Natural killer cell (primary cell): ENCODE measurements around the gene GRM2. TPM values are rescaled to one million over a fixed set of nuclear protein-coding genes. Genes with fewer than 3 reads are reported as not detected.
"Not testable (repeated sequence)": the region's sequence is repeated elsewhere in the genome, so short reads cannot be mapped to it uniquely, and the experiment has no call there.

Experiments
- ATAC-seq, 3 donors: fragments of 150-1000 bp in 2 of 3; fragments of 200-7000 bp in 1 of 3; cut with Tn5 transposase; 1 replicate in 1 of 3; 2 replicates in 2 of 3; pipeline ENCODE4 v1.10.0; 2021; ENCODE audit warnings: mild to moderate bottlenecking in 2 of 3, moderate library complexity in 2 of 3
- DNase-seq, 2 donors: peaks; one replicate each; pipeline versions ENCODE4 v3.0.0 to v3.0.0-alpha.2; 2013 to 2021; ENCODE audit warnings: mixed read lengths in 1 of 2
- H3K27ac ChIP-seq: one replicate; pipeline ENCODE4 v1.5.1; 2013; ENCODE audit warnings: mild to moderate bottlenecking, low read length
- H3K27me3 ChIP-seq: one replicate; pipeline ENCODE4 v1.6.1; 2013; ENCODE audit warnings: low read length; ENCODE audit not compliant: control insufficient read depth, insufficient read depth
- H3K36me3 ChIP-seq: one replicate; pipeline ENCODE4 v1.6.1; 2013; ENCODE audit warnings: low read length; ENCODE audit not compliant: control insufficient read depth, insufficient read depth
- H3K4me1 ChIP-seq: one replicate; pipeline ENCODE4 v1.6.1; 2013; ENCODE audit warnings: low read length; ENCODE audit not compliant: control insufficient read depth, insufficient read depth
- H3K4me3 ChIP-seq: one replicate; pipeline ENCODE4 v1.5.1; 2013; ENCODE audit warnings: low read length
- H3K9me3 ChIP-seq: one replicate; pipeline ENCODE4 v1.6.1; 2013; ENCODE audit warnings: low read length; ENCODE audit not compliant: control insufficient read depth, insufficient read depth
- H3K27ac Mint-ChIP-seq, 2 donors: one replicate each; pipeline ENCODE4 v1.8.0; 2022; ENCODE audit warnings: mild to moderate bottlenecking in 2 of 2, mixed read lengths in 2 of 2, moderate library complexity in 1 of 2
- H3K27me3 Mint-ChIP-seq, 2 donors: one replicate each; pipeline ENCODE4 v1.8.0; 2022; ENCODE audit warnings: low read depth in 2 of 2, mixed read lengths in 2 of 2
- H3K36me3 Mint-ChIP-seq: one replicate; pipeline ENCODE4 v1.8.0; 2022; ENCODE audit warnings: mixed read lengths
- H3K4me1 Mint-ChIP-seq, 2 donors: one replicate each; pipeline ENCODE4 v1.8.0; 2022; ENCODE audit warnings: mixed read lengths in 2 of 2
- H3K4me3 Mint-ChIP-seq: one replicate; pipeline ENCODE4 v1.8.0; 2022; ENCODE audit warnings: mild to moderate bottlenecking, moderate library complexity, mixed read lengths
- H3K9me3 Mint-ChIP-seq, 2 donors: one replicate each; pipeline ENCODE4 v1.8.0; 2022; ENCODE audit warnings: mixed read lengths in 2 of 2
- WGBS: methylation state at CpG from one replicate; pipeline ENCODE4 v1.1.7; 2013; ENCODE audit warnings: missing lambda C conversion rate; ENCODE audit not compliant: insufficient coverage; 5-methylcytosine and 5-hydroxymethylcytosine counted together
- intact Hi-C: fragments of 100-400 bp; cut with micrococcal nuclease; formaldehyde crosslinking; loops from one replicate; pipeline ENCODE4 v1.14.2; 2022
- total RNA-seq, 4 donors: library from RNA; stranded (reverse); fragments of 120-200 nt in 1 of 4; gene quantifications; one replicate each; pipeline versions ENCODE4 v1.2.3 to v1.2.4, GENCODE V29; 2013 to 2022
- TF ChIP-seq, protein P1 (sequence below): fragments of 200-600 bp; IDR thresholded peaks from one replicate; pipeline ENCODE4 v1.8.0; 2022; ENCODE audit warnings: antibody characterized with exemption

The GRM2 gene
- total RNA-seq, 3 donors from 2014 or later (not counting 1 experiment from before 2014, with no cell fraction given) = 5.6 to 8.0 (median 7.4) TPM

DNA sequence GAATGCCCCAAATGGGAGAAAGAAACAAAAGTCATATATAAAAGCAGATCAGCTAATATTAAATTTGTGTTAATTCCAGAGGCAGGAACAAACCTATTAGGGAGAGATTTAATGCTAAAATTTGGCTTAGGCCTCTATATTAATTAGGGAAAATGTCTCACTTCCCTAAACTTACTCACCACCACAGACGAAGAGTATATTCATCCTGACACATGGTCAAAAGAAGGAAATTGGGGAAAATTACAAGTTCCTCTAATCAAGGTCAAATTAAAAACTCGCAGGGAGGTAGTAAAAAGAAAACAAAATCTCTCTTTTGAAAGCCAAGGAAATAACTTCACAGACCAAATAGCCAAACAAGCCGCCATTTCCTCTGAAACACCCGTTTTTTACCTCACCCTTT is 32.2 kb downstream of the GRM2 start:
- no peak overlapping the region for H3K4me3 ChIP-seq
- TF ChIP-seq, protein P1, sequence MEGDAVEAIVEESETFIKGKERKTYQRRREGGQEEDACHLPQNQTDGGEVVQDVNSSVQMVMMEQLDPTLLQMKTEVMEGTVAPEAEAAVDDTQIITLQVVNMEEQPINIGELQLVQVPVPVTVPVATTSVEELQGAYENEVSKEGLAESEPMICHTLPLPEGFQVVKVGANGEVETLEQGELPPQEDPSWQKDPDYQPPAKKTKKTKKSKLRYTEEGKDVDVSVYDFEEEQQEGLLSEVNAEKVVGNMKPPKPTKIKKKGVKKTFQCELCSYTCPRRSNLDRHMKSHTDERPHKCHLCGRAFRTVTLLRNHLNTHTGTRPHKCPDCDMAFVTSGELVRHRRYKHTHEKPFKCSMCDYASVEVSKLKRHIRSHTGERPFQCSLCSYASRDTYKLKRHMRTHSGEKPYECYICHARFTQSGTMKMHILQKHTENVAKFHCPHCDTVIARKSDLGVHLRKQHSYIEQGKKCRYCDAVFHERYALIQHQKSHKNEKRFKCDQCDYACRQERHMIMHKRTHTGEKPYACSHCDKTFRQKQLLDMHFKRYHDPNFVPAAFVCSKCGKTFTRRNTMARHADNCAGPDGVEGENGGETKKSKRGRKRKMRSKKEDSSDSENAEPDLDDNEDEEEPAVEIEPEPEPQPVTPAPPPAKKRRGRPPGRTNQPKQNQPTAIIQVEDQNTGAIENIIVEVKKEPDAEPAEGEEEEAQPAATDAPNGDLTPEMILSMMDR = no peak
- H3K36me3 ChIP-seq = no peaks in the 10 kb centered on the region
- H3K4me1 Mint-ChIP-seq = peaks cover 10 to 13% of the 10 kb centered on the region in 2 donors
- no peak overlapping the region for H3K4me3 Mint-ChIP-seq
- H3K36me3 Mint-ChIP-seq = no peaks in the 10 kb centered on the region
- 54% methylated on average over 3 of the region's 4 CpGs for WGBS
- H3K27ac Mint-ChIP-seq = no peak overlapping the region
- H3K27me3 ChIP-seq = peaks cover 3% of the 10 kb centered on the region
- no peak overlapping the region for H3K27ac ChIP-seq
- no peaks in the 10 kb centered on the region for H3K9me3 ChIP-seq
- no peaks in the 10 kb centered on the region for H3K4me1 ChIP-seq
- no peak for DNase-seq
- H3K9me3 Mint-ChIP-seq = no peaks in the 10 kb centered on the region
- intact Hi-C loops = no loop called here
- no peak for ATAC-seq
- peaks cover 6 to 16% of the 10 kb centered on the region in 2 donors for H3K27me3 Mint-ChIP-seq

DNA sequence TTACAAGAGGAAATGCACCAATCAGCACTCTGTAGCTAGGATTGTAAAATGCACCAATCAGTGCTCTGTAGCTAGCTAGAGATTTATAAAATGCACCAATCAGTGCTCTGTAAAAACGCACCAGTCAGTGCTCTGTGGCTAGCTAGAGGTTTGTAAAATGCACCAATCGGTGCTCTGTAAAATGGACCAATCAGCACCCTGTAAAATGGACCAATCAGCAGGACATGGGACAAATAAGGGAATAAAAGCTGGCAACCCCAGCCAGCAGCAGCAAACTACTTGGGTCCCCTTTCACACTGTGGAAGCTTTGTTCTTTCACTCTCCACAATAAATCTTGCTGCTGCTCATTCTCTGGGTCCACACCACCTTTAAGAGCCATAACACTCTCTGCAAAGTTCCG is 35.5 kb downstream of the GRM2 start:
- H3K4me1 Mint-ChIP-seq, DNase-seq, intact Hi-C loops, H3K27ac Mint-ChIP-seq, H3K36me3 Mint-ChIP-seq, ATAC-seq, H3K36me3 ChIP-seq, H3K9me3 ChIP-seq, H3K9me3 Mint-ChIP-seq, H3K4me1 ChIP-seq, H3K27ac ChIP-seq, H3K27me3 ChIP-seq, H3K4me3 ChIP-seq, H3K4me3 Mint-ChIP-seq: not testable (repeated sequence)
- peaks cover 5 to 16% of the 10 kb centered on the region in 2 donors for H3K27me3 Mint-ChIP-seq
- WGBS = 91% methylated on average over 3 of the region's 3 CpGs

DNA sequence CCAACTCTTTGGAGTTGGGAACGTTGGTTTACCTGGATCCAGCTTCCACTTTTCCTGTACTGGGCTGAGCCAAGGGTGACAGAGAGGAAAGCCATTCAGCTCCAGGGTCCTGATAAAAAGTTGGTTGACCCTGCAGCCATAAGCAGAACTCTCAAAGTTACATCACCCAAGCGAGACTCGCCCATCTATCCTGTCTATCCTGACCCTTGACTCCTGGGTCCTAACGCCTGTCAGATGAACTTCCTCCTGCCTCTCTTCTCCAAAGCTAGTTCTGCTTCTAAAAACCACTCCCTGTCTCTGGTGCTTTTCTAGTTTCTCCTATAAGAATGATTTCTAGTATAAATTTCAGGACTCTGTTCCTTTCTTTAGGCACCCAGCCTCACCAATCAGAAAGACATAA is 36.1 kb downstream of the GRM2 start:
- H3K27ac ChIP-seq, H3K4me3 ChIP-seq, H3K9me3 ChIP-seq, H3K36me3 Mint-ChIP-seq, intact Hi-C loops, H3K4me1 ChIP-seq, H3K27me3 ChIP-seq, H3K4me3 Mint-ChIP-seq, H3K9me3 Mint-ChIP-seq, ATAC-seq, H3K36me3 ChIP-seq, DNase-seq, H3K4me1 Mint-ChIP-seq, H3K27ac Mint-ChIP-seq: not testable (repeated sequence)
- peaks cover 5 to 14% of the 10 kb centered on the region in 2 donors for H3K27me3 Mint-ChIP-seq
- WGBS = 62% methylated on average over 4 of the region's 4 CpGs

DNA sequence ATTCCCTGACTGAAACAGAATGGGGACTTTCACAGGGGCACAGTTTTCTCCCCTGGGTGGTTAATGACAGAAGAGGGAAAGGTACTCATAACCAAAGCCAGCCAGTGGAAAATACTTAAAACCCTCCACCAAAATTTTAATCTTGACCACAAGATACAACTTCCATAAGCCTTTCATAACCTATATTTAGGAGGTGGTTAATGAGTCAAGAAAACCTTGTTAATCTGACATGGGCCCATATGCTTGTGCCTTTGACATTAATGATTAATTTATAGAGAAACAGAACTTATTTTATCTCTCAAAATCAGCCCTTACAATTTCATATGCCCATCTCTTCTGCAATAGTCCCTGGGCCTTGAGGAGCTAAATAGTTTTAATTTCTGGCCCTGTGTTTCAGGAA is 41.0 kb downstream of the GRM2 start:
- H3K4me1 ChIP-seq = no peaks in the 10 kb centered on the region
- no peaks in the 10 kb centered on the region for H3K9me3 ChIP-seq
- no peak overlapping the region for H3K27ac ChIP-seq
- Mint-ChIP-seq H3K4me3 (no peak overlapping the region), H3K27me3 (peaks cover 0 to 15% of the 10 kb centered on the region in 2 donors), H3K27ac (no peak overlapping the region), H3K4me1 (peaks cover 8 to 10% of the 10 kb centered on the region in 2 donors), H3K36me3 (no peaks in the 10 kb centered on the region), H3K9me3 (no peaks in the 10 kb centered on the region)
- no peaks in the 10 kb centered on the region for H3K27me3 ChIP-seq
- intact Hi-C loops = no loop called here
- H3K36me3 ChIP-seq = no peaks in the 10 kb centered on the region
- ATAC-seq (no peak), DNase-seq (no peak)
- TF ChIP-seq, protein P1 = no peak
- H3K4me3 ChIP-seq = no peak overlapping the region

DNA sequence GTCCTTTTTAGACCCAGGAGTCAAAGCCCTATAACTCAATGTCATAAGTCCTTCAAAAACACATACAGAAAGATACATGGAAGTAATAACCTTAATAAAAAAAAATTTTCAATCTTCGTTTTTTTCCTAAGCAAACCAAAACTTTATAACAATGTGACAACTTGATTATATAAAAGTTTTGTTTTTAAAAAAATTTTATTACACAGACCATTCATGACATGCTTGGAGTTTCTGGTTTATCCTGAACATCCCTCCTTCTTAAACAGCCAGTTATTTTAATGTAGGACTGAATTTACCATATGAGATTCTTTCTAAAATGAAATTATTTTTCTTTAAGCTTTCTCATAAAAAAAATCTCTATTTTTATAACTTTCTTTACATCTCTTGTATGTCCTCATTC is 41.5 kb downstream of the GRM2 start:
- no peak for DNase-seq
- WGBS = no CpG with 5 or more reads among the region's 1 CpG

More for the DNA sequence above, 41.5 kb downstream of the GRM2 start:
- H3K9me3 ChIP-seq = no peaks in the 10 kb centered on the region
- Mint-ChIP-seq H3K27me3 (peaks cover 0 to 20% of the 10 kb centered on the region in 2 donors), H3K9me3 (no peaks in the 10 kb centered on the region), H3K36me3 (no peaks in the 10 kb centered on the region), H3K27ac (no peak overlapping the region), H3K4me3 (no peak overlapping the region), H3K4me1 (peaks cover 5 to 8% of the 10 kb centered on the region in 2 donors)
- H3K4me1 ChIP-seq = no peaks in the 10 kb centered on the region
- intact Hi-C loops = no loop called here
- no peaks in the 10 kb centered on the region for H3K36me3 ChIP-seq
- ATAC-seq = no peak
- H3K27ac ChIP-seq = no peak overlapping the region
- TF ChIP-seq, protein P1 = no peak
- no peak overlapping the region for H3K4me3 ChIP-seq
- no peaks in the 10 kb centered on the region for H3K27me3 ChIP-seq
